GM23248 (cell line): Measurements from ENCODE around the gene FEZ2. TPM values are rescaled to one million over a fixed set of nuclear protein-coding genes. Genes with fewer than 3 reads are reported as not detected.

Experiments used
- DNase-seq: peaks from one replicate; pipeline ENCODE4 v3.0.0-alpha.2; 2015
- H2AFZ ChIP-seq: fragments of 200-600 bp; sonication (generic); 2 replicates; pipeline ENCODE4 v1.6.1; 2016; ENCODE audit warnings: antibody characterized with exemption
- H3F3A ChIP-seq: fragments of 200-600 bp; sonication (generic); 2 replicates; pipeline ENCODE4 v1.6.1; 2016; ENCODE audit warnings: mild to moderate bottlenecking, antibody characterized with exemption, mixed run types; ENCODE audit not compliant: insufficient read depth
- H3K27ac ChIP-seq: fragments of 200-600 bp; sonication (generic); 2 replicates; pipeline ENCODE4 v1.5.1; 2016; ENCODE audit warnings: mild to moderate bottlenecking
- H3K27me3 ChIP-seq: fragments of 200-600 bp; sonication (generic); replicated peaks from 2 replicates; pipeline ENCODE4 v1.6.1; 2016; ENCODE audit warnings: mild to moderate bottlenecking; ENCODE audit not compliant: insufficient read depth
- H3K36me3 ChIP-seq: fragments of 200-600 bp; sonication (generic); 2 replicates; pipeline ENCODE4 v1.6.1; 2016; ENCODE audit warnings: low read depth, mild to moderate bottlenecking
- H3K4me1 ChIP-seq: fragments of 200-600 bp; sonication (generic); 2 replicates; pipeline ENCODE4 v1.6.1; 2016; ENCODE audit warnings: mild to moderate bottlenecking; ENCODE audit not compliant: insufficient read depth
- H3K4me2 ChIP-seq: fragments of 200-600 bp; sonication (generic); one replicate; pipeline ENCODE4 v1.6.1; 2016; ENCODE audit warnings: mild to moderate bottlenecking; ENCODE audit not compliant: unreplicated experiment
- H3K4me3 ChIP-seq: fragments of 200-600 bp; sonication (generic); 2 replicates; pipeline ENCODE4 v1.5.1; 2016; ENCODE audit warnings: mild to moderate bottlenecking
- H3K79me2 ChIP-seq: fragments of 200-600 bp; sonication (generic); 2 replicates; pipeline ENCODE4 v1.6.1; 2016; ENCODE audit warnings: mild to moderate bottlenecking; ENCODE audit not compliant: insufficient read depth
- H3K9ac ChIP-seq: fragments of 200-600 bp; sonication (generic); 2 replicates; pipeline ENCODE4 v1.6.1; 2016; ENCODE audit warnings: mild to moderate bottlenecking
- H3K9me2 ChIP-seq: fragments of 200-600 bp; sonication (generic); 2 replicates; pipeline ENCODE4 v1.6.1; 2016; ENCODE audit warnings: mixed run types, mild to moderate bottlenecking, moderate library complexity; ENCODE audit not compliant: insufficient read depth
- H3K9me3 ChIP-seq: fragments of 200-600 bp; sonication (generic); one replicate; pipeline ENCODE4 v1.6.1; 2017; ENCODE audit warnings: low read depth
- H4K20me1 ChIP-seq: fragments of 200-600 bp; sonication (generic); 2 replicates; pipeline ENCODE4 v1.6.0; 2016; ENCODE audit not compliant: insufficient read depth
- EZH2 ChIP-seq: fragments of 200-600 bp; sonication (generic); IDR thresholded peaks from 2 replicates; pipeline ENCODE4 v1.6.1; 2018; ENCODE audit warnings: antibody characterized with exemption, mild to moderate bottlenecking; ENCODE audit not compliant: insufficient read depth, poor library complexity, severe bottlenecking
- EZH2phosphoT487 ChIP-seq: fragments of 200-600 bp; sonication (generic); IDR thresholded peaks from 2 replicates; pipeline ENCODE4 v1.6.1; 2018; ENCODE audit warnings: antibody characterized with exemption, moderate library complexity, mild to moderate bottlenecking, low read depth; ENCODE audit not compliant: insufficient read depth
- WGBS, 2 experiments: methylation state at CpG; one replicate each; pipeline ENCODE4 v1.1.6; 2015 to 2017; ENCODE audit warnings: low lambda C conversion rate in 2 of 2, low coverage in 1 of 2; ENCODE audit errors: missing lambda C conversion rate in 2 of 2; 5-methylcytosine and 5-hydroxymethylcytosine counted together
- in situ Hi-C: fragments of 300-500 bp; cut with MboI; formaldehyde crosslinking; loops from 2 replicates; pipeline ENCODE4 v1.15.0; 2020
- polyA plus RNA-seq: library from polyadenylated mRNA; unstranded; fragments of >200 nt; fragmentation: Nextera tagmentation; extraction: Ambion mirVana; gene quantifications from 2 replicates; pipeline ENCODE4 v1.2.1, GENCODE V29; 2016
- total RNA-seq: library from RNA; depleted of rRNA; stranded (reverse); fragments of >200 nt; shearing (Covaris generic); gene quantifications from 2 replicates; pipeline ENCODE4 v1.2.3, GENCODE V29; 2014

The FEZ2 gene
- total and polyA plus RNA-seq, 2 experiments from 2014 or later = 48.8 to 93.2 TPM

DNA sequence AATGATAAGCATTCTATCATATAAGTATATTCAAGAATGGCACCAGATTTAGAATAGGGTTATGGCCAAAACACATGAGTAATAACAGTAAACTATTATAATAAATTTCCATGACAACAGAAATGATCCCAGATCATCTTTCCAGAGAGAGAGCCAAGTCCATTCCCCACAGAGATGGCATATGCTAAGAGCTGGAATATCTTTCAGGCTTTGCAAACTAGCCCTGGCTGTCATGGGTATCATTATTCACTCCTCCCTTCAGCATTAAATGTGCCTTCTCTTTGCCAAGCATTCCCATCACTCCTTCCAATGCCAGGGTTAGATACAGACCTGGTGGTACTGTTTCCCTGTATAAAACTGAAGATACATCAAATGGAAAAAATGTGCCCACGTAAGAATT is 10.9 kb downstream of the FEZ2 start:
- TF ChIP-seq EZH2phosphoT487 (no peak), EZH2 (no peak)
- Histone ChIP-seq H3K9me2 (no peaks in the 10 kb centered on the region), H3K27me3 (no peaks in the 10 kb centered on the region), H2AFZ (no peak overlapping the region), H3K4me1 (no peaks in the 10 kb centered on the region), H3K9me3 (no peaks in the 10 kb centered on the region), H3K4me2 (no peak overlapping the region), H3K27ac (no peak overlapping the region), H3K9ac (no peak overlapping the region), H3F3A (no peaks in the 10 kb centered on the region; the same call in 1 of the 2 replicates), H4K20me1 (0 out of 2 replicates have a peak, but pooled peaks cover 3% of the 10 kb centered on the region), H3K79me2 (peaks cover 100% of the 10 kb centered on the region), H3K4me3 (no peak overlapping the region), H3K36me3 (peaks cover 45% of the 10 kb centered on the region)
- WGBS, 2 experiments = 48 to 58% methylated on average over 1 of the region's 1 CpG
- peak; percentile 25 for DNase-seq
- in situ Hi-C loops = no loop called here

DNA sequence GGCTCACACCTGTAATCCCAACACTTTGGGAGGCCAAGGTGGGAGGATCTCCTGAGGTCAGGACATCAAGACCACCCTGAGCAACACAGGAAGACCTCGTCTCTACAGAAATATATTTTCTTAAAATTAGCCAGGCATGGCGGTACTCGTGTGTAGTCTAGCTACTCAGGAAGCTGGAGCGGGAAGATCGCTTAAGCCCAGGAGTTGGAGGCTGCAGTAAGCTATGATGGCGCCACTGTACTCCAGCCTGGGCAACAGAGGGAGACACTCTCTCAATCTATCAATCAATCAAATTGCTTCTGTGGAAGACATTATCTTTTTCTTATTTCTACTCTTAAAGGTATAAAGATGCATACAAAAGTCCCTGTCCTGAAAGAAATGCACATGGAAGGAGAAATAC is 11.3 kb downstream of the FEZ2 start:
- Histone ChIP-seq H3K4me2 (no peak overlapping the region), H3F3A (no peaks in the 10 kb centered on the region; the same call in 1 of the 2 replicates), H3K4me1 (no peaks in the 10 kb centered on the region), H3K9ac (no peak overlapping the region), H3K79me2 (peaks cover 100% of the 10 kb centered on the region), H2AFZ (no peak overlapping the region), H3K4me3 (no peak overlapping the region), H3K27ac (no peak overlapping the region), H3K36me3 (peaks cover 49% of the 10 kb centered on the region), H3K27me3 (no peaks in the 10 kb centered on the region), H4K20me1 (0 out of 2 replicates have a peak, but pooled peaks cover 3% of the 10 kb centered on the region), H3K9me2 (no peaks in the 10 kb centered on the region), H3K9me3 (no peaks in the 10 kb centered on the region)
- no peak for DNase-seq
- WGBS, 2 experiments = 98 to 99% methylated on average over 6 of the region's 6 CpGs
- no peak for TF ChIP-seq EZH2phosphoT487
- no peak for TF ChIP-seq EZH2
- in situ Hi-C loops = no loop called here

DNA sequence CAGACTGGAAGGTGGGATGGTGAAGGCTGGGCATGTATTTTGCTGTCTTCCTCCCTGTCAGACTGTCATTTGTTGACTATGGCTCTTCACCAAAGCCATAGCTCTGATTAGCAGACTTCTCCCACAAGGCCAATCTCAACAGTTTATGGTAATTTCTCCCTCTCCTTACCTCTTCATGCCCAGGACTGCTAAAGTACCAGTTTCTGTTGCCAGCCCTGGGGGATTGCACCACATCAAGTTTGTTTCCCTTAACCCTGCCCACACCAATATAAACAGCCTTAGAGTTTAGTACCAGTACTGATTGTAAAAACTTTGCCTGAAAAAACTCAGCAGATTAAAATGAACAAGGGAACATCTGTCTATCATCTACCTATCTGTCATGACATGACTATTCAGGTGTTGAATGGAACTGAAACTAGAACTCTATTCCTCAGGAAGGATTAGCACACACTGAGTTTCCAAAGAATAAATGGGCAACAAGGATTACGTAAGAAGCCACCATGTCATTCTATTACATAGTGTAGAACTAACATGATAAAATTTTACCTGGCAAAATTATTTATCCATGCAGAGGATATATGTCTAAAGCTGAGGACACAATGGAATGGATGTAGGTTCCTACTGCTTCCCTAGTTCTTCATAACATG is 13.7 kb downstream of the FEZ2 start:
- H3K4me1 ChIP-seq = no peaks in the 10 kb centered on the region
- peaks cover 100% of the 10 kb centered on the region for H3K79me2 ChIP-seq
- no peaks in the 10 kb centered on the region for H3K27me3 ChIP-seq
- no peaks in the 10 kb centered on the region for H4K20me1 ChIP-seq
- no peak overlapping the region for H3K4me2 ChIP-seq
- peaks cover 55% of the 10 kb centered on the region for H3K36me3 ChIP-seq
- no peak overlapping the region for H3K4me3 ChIP-seq
- H3K9me2 ChIP-seq = no peaks in the 10 kb centered on the region
- no peak overlapping the region for H3K9ac ChIP-seq
- no peak overlapping the region for H2AFZ ChIP-seq
- TF ChIP-seq EZH2phosphoT487 (no peak), EZH2 (no peak)
- H3F3A ChIP-seq = no peaks in the 10 kb centered on the region; the same call in none of the 2 replicates
- H3K27ac ChIP-seq = no peak overlapping the region
- in situ Hi-C loops = no loop called here
- H3K9me3 ChIP-seq = no peaks in the 10 kb centered on the region
- 94 to 95% methylated on average over 1 of the region's 1 CpG for WGBS, 2 experiments
- no peak for DNase-seq

DNA sequence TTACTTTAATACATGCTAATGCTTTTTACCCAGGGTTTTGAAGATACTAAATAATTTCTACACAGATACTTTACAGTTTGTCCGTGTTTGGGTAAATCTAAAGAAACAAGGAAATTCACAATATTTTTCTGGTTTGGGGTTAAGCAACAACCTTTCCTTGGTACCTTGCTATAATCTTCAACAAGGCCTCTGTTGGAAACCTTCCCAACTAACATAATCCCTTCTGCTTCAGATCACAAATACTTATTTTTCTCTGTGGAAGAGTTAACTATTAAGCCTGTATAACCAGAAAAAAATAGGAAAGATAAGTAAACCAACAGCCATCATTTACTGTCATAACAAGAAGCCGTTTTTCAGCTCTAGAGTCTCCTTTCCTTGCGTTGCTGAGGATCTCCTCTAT is 15.0 kb downstream of the FEZ2 start:
- peaks cover 59% of the 10 kb centered on the region for H3K36me3 ChIP-seq
- H3F3A ChIP-seq = no peaks in the 10 kb centered on the region; the same call in 1 of the 2 replicates
- H4K20me1 ChIP-seq = no peaks in the 10 kb centered on the region
- no peak overlapping the region for H2AFZ ChIP-seq
- no peak overlapping the region for H3K9ac ChIP-seq
- no peaks in the 10 kb centered on the region for H3K9me2 ChIP-seq
- H3K27ac ChIP-seq = no peak overlapping the region
- no peak overlapping the region for H3K4me3 ChIP-seq
- in situ Hi-C loops = no loop called here
- H3K79me2 ChIP-seq = peaks cover 98% of the 10 kb centered on the region
- no peaks in the 10 kb centered on the region for H3K9me3 ChIP-seq
- no peaks in the 10 kb centered on the region for H3K27me3 ChIP-seq
- TF ChIP-seq EZH2 (no peak), EZH2phosphoT487 (no peak)
- DNase-seq = no peak
- 65 to 69% methylated on average over 3 of the region's 3 CpGs for WGBS, 2 experiments
- no peak overlapping the region for H3K4me2 ChIP-seq
- H3K4me1 ChIP-seq = no peaks in the 10 kb centered on the region
